RWPE2 (cell line): ENCODE results near the gene KLF12.

Experiments used
- ATAC-seq: fragments of 200-7000 bp; cut with Tn5 transposase; 3 replicates; pipeline ENCODE4 v1.9.1; 2021; ENCODE audit warnings: low read depth
- DNase-seq: peaks from one replicate; pipeline ENCODE4 v3.0.0-alpha.2; 2020; ENCODE audit warnings: low spot score
- H3K27ac ChIP-seq: fragments of 450-650 bp; 2 replicates; pipeline ENCODE4 v1.5.1; 2017; ENCODE audit warnings: mild to moderate bottlenecking; ENCODE audit not compliant: poor library complexity, severe bottlenecking
- H3K27me3 ChIP-seq: fragments of 250-450 bp; sonication (Bioruptor Pico); 2 replicates; pipeline ENCODE4 v1.5.1; 2021; ENCODE audit warnings: mild to moderate bottlenecking, moderate library complexity; ENCODE audit not compliant: insufficient read depth, poor library complexity, severe bottlenecking
- H3K36me3 ChIP-seq: fragments of 250-450 bp; sonication (Bioruptor Pico); 2 replicates; pipeline ENCODE4 v1.5.1; 2020; ENCODE audit warnings: low read depth, mild to moderate bottlenecking, moderate library complexity
- H3K4me1 ChIP-seq: fragments of 250-450 bp; sonication (Bioruptor Pico); 2 replicates; pipeline ENCODE4 v1.5.1; 2021; ENCODE audit warnings: mild to moderate bottlenecking, moderate library complexity; ENCODE audit not compliant: insufficient read depth, poor library complexity, severe bottlenecking
- H3K4me3 ChIP-seq: fragments of 250-450 bp; sonication (Bioruptor Pico); 2 replicates; pipeline ENCODE4 v1.5.1; 2021; ENCODE audit warnings: mild to moderate bottlenecking, moderate library complexity; ENCODE audit not compliant: severe bottlenecking
- H3K9me3 ChIP-seq: fragments of 250-450 bp; sonication (Bioruptor Pico); 2 replicates; pipeline ENCODE4 v1.5.1; 2021; ENCODE audit warnings: mild to moderate bottlenecking, moderate library complexity; ENCODE audit not compliant: severe bottlenecking
- CTCF ChIP-seq: fragments of 450-650 bp; IDR thresholded peaks from one replicate; pipeline ENCODE4 v1.5.1; 2017; ENCODE audit warnings: mild to moderate bottlenecking, moderate library complexity; ENCODE audit not compliant: poor library complexity, severe bottlenecking

The KLF12 gene

GRCh38 chr13:74114202-74114601 is 20.0 kb downstream of the KLF12 start:
- H3K27ac ChIP-seq = peak overlapping the region; percentile 39
- no peak for TF ChIP-seq CTCF
- H3K4me3 ChIP-seq = no peak overlapping the region
- ATAC-seq (peak; percentile 41; the same call in 1 of the 3 replicates), DNase-seq (no peak)
- no peaks in the 10 kb centered on the region for H3K9me3 ChIP-seq
- H3K27me3 ChIP-seq = no peaks in the 10 kb centered on the region
- peaks cover 12% of the 10 kb centered on the region for H3K4me1 ChIP-seq
- no peaks in the 10 kb centered on the region for H3K36me3 ChIP-seq

- peaks cover 9% of the 10 kb centered on the region for H3K4me1 ChIP-seq
- no peaks in the 10 kb centered on the region for H3K27me3 ChIP-seq
- no peak for TF ChIP-seq CTCF
- DNase-seq = no peak
- H3K36me3 ChIP-seq = no peaks in the 10 kb centered on the region
- no peak overlapping the region for H3K27ac ChIP-seq
- ATAC-seq = no peak
- no peaks in the 10 kb centered on the region for H3K9me3 ChIP-seq
- H3K4me3 ChIP-seq = no peak overlapping the region
These were observed 22.0 kb downstream of the KLF12 start for GRCh38 chr13:74111901-74112824.

DNA sequence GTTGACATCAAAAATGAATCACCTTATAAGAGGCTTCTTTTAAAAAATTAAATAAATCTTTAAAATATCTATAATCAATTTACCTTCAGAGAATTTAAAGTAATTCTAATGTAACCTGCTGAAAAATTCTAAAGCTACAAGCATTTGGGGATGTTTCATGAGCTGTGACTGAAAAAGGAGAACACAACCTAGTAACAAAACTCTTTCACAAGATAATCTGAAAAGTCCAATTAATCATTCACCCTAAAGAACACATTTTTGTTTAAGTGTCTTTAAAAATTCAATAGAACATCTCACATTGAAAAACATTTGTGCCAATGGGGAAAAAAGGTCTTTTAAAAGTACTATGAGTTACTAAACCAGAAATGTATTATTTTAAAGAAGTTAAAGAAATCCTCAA is 22.8 kb downstream of the KLF12 start:
- Histone ChIP-seq H3K9me3 (no peaks in the 10 kb centered on the region), H3K36me3 (no peaks in the 10 kb centered on the region), H3K4me3 (no peak overlapping the region), H3K27me3 (no peaks in the 10 kb centered on the region), H3K4me1 (peaks cover 9% of the 10 kb centered on the region), H3K27ac (no peak overlapping the region)
- DNase-seq (no peak), ATAC-seq (no peak)
- TF ChIP-seq CTCF = no peak

DNA sequence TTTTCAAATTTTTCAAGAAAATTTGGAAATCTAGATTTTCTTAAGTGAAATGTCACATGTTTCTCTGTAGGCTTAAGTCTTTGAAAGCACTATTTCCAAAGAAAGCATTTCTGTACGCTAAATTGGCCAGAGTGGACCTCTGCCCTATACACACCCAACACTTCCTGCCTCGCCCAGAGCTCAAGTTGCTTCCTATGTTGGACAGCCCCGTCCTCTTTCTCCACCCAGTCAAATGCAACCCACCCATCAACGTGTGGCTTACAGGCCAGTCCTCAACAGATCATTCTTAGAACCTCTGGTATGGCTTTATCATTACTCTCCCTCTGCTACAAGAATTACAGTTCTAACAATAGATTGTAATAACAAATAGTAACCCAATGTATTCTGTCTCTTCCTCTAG is 24.2 kb downstream of the KLF12 start:
- ATAC-seq = no peak
- TF ChIP-seq CTCF = no peak
- no peak overlapping the region for H3K27ac ChIP-seq
- no peaks in the 10 kb centered on the region for H3K36me3 ChIP-seq
- no peak for DNase-seq
- peaks cover 6% of the 10 kb centered on the region for H3K4me1 ChIP-seq
- no peaks in the 10 kb centered on the region for H3K9me3 ChIP-seq
- H3K27me3 ChIP-seq = no peaks in the 10 kb centered on the region
- H3K4me3 ChIP-seq = no peak overlapping the region

DNA sequence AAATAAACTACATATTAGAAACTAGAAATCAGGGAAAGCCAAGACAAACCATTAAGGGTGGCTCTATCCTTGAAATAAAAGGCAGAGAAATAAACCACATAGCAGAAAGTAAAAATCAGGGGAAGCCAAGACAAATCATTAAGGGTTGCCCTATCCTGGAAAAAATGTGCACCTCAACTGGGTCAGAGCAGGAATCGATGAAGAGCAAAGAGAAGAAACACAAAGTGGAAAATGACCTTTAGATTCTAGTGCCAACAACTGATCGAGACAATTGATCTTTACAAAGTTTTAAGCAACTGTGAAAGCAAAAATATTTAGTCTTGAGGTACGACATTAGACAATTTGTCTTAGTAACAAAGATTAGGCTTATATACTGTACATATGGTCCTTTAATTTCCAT is 26.6 kb downstream of the KLF12 start:
- no peaks in the 10 kb centered on the region for H3K9me3 ChIP-seq
- H3K27ac ChIP-seq = no peak overlapping the region
- DNase-seq = no peak
- no peaks in the 10 kb centered on the region for H3K27me3 ChIP-seq
- no peaks in the 10 kb centered on the region for H3K4me1 ChIP-seq
- no peak for ATAC-seq
- no peaks in the 10 kb centered on the region for H3K36me3 ChIP-seq
- H3K4me3 ChIP-seq = no peak overlapping the region
- TF ChIP-seq CTCF = no peak
